Esophagus squamous epithelium (tissue), 4 donors: ENCODE results near the gene PDE7B.

Experiments
- POLR2A ChIP-seq, 4 donors: fragments of 450-650 bp; IDR thresholded peaks; one replicate each; pipeline ENCODE4 v1.6.1; 2017; ENCODE audit warnings: antibody characterized with exemption in 4 of 4, mild to moderate bottlenecking in 4 of 4, moderate library complexity in 3 of 4
- TF ChIP-seq, protein P1 (sequence below), 6 experiments: fragments of 450-650 bp in 4 of 6; fragments of 200-600 bp in 2 of 6; sonication (generic) in 2 of 6; IDR thresholded peaks; one replicate each; pipeline ENCODE4 v1.5.1; 2016 to 2019; ENCODE audit warnings: antibody characterized with exemption in 6 of 6, mild to moderate bottlenecking in 4 of 6, moderate library complexity in 4 of 6

- TF ChIP-seq, protein P1, sequence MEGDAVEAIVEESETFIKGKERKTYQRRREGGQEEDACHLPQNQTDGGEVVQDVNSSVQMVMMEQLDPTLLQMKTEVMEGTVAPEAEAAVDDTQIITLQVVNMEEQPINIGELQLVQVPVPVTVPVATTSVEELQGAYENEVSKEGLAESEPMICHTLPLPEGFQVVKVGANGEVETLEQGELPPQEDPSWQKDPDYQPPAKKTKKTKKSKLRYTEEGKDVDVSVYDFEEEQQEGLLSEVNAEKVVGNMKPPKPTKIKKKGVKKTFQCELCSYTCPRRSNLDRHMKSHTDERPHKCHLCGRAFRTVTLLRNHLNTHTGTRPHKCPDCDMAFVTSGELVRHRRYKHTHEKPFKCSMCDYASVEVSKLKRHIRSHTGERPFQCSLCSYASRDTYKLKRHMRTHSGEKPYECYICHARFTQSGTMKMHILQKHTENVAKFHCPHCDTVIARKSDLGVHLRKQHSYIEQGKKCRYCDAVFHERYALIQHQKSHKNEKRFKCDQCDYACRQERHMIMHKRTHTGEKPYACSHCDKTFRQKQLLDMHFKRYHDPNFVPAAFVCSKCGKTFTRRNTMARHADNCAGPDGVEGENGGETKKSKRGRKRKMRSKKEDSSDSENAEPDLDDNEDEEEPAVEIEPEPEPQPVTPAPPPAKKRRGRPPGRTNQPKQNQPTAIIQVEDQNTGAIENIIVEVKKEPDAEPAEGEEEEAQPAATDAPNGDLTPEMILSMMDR (IDR thresholded peaks at IDR 0.05), result no peak
- no peak for TF ChIP-seq POLR2A (IDR thresholded peaks at IDR 0.05)
Measured at GRCh38 chr6:136060052-136060451, 208.6 kb downstream of the PDE7B start.
